PC-9 (cell line): ENCODE data around the gene CFAP61. TPM values are rescaled to one million over a fixed set of nuclear protein-coding genes. Genes with fewer than 3 reads are reported as not detected.

Experiments
- BruUV-seq: library from RNA; stranded (reverse); fragments of 400-500 nt; replicated peaks from 2 replicates; lab custom pipeline; 2021; lab: Mats Ljungman, UMichigan
- CTCF ChIA-PET: fragments of 300-600 bp; sonication (Branson Sonifier 250); formaldehyde crosslinking; loops from one replicate; lab custom pipeline; 2022; ENCODE audit warnings: antibody characterized with exemption; lab: Charles Lee
- POLR2A ChIA-PET: fragments of 300-600 bp; sonication (Branson Sonifier 250); formaldehyde crosslinking; loops from one replicate; lab custom pipeline; 2022; ENCODE audit warnings: antibody characterized with exemption; ENCODE audit not compliant: unreplicated experiment; lab: Charles Lee
- DNase-seq, 2 experiments: peaks; one replicate each; pipeline versions ENCODE4 v3.0.0 to v3.0.0-alpha.2; 2015 to 2022; ENCODE audit warnings: mixed read lengths in 1 of 2
- H2AFZ ChIP-seq: fragments of 200-600 bp; sonication (generic); 2 replicates; pipeline ENCODE4 v1.8.1; 2017; ENCODE audit warnings: antibody characterized with exemption
- H3F3A ChIP-seq: fragments of 200-600 bp; sonication (generic); 2 replicates; pipeline ENCODE4 v1.8.1; 2017; ENCODE audit warnings: antibody characterized with exemption, mild to moderate bottlenecking, low read depth; ENCODE audit not compliant: insufficient read depth
- H3K27ac ChIP-seq: fragments of 200-600 bp; sonication (generic); 2 replicates; pipeline ENCODE4 v1.6.1; 2016; ENCODE audit warnings: mixed run types
- H3K27me3 ChIP-seq: fragments of 200-600 bp; sonication (generic); 2 replicates; pipeline ENCODE4 v1.6.1; 2016; ENCODE audit warnings: low read depth, mixed run types; ENCODE audit not compliant: insufficient read depth
- H3K36me3 ChIP-seq: fragments of 200-600 bp; sonication (generic); 2 replicates; pipeline ENCODE4 v1.6.1; 2016; ENCODE audit warnings: low read depth, mixed run types
- H3K4me1 ChIP-seq: fragments of 200-600 bp; sonication (generic); replicated peaks from 2 replicates; pipeline ENCODE4 v1.6.1; 2016; ENCODE audit warnings: mixed run types; ENCODE audit not compliant: insufficient read depth
- H3K4me2 ChIP-seq: fragments of 200-600 bp; sonication (generic); 2 replicates; pipeline ENCODE4 v1.6.1; 2017; ENCODE audit warnings: mixed run types
- H3K4me3 ChIP-seq: fragments of 200-600 bp; sonication (generic); 2 replicates; pipeline ENCODE4 v1.6.1; 2016; ENCODE audit warnings: mixed run types
- H3K79me2 ChIP-seq: fragments of 200-600 bp; sonication (generic); 2 replicates; pipeline ENCODE4 v1.6.1; 2017; ENCODE audit warnings: low read depth, mixed run types
- H3K9me2 ChIP-seq: fragments of 200-600 bp; sonication (generic); 2 replicates; pipeline ENCODE4 v1.8.1; 2017; ENCODE audit warnings: mild to moderate bottlenecking; ENCODE audit not compliant: insufficient read depth
- H3K9me3 ChIP-seq: fragments of 200-600 bp; sonication (generic); 2 replicates; pipeline ENCODE4 v1.8.1; 2016; ENCODE audit warnings: low read depth; ENCODE audit not compliant: insufficient read depth
- H4K20me1 ChIP-seq: fragments of 200-600 bp; sonication (generic); 2 replicates; pipeline ENCODE4 v1.8.1; 2017; ENCODE audit not compliant: insufficient read depth
- CTCF ChIP-seq: fragments of 200-600 bp; sonication (generic); conservative IDR thresholded peaks from 2 replicates; pipeline ENCODE4 v1.6.1; 2017; ENCODE audit warnings: mixed run types, antibody characterized with exemption, mild to moderate bottlenecking, moderate library complexity
- EZH2 ChIP-seq: fragments of 200-600 bp; sonication (generic); IDR thresholded peaks from 2 replicates; pipeline ENCODE4 v1.8.0; 2017; ENCODE audit warnings: antibody characterized with exemption, low read depth
- intact Hi-C: fragments of 100-400 bp; cut with micrococcal nuclease; formaldehyde crosslinking; loops from one replicate; pipeline ENCODE4 v1.10.0; 2022; ENCODE audit not compliant: unreplicated experiment
- total RNA-seq: library from RNA; stranded (reverse); gene quantifications from 2 replicates; pipeline ENCODE4 v1.2.3, GENCODE V29; 2021

CFAP61 gene
- total RNA-seq, 1 experiment from 2014 or later, result 2.6 TPM

GRCh38 chr20:20367575-20368417, 315.5 kb downstream of the CFAP61 start, which contains the start of gene INSM1:
Gene INSM1 (plus strand): TSS chr20:20368104. CDS start chr20:20368268, 164 bp downstream.
- no peaks in the 10 kb centered on the region for H3F3A ChIP-seq
- no peak for TF ChIP-seq EZH2
- TF ChIP-seq CTCF, result no peak
- no peaks in the 10 kb centered on the region for H3K79me2 ChIP-seq
- no peak for DNase-seq
- no peak within 1 kb of the TSS for H3K4me2 ChIP-seq
- POLR2A ChIA-PET, result interaction anchor here (0.7 kb wide), 1 partner anchor 75 kb away, joined by 8 read pairs; no protein-coding TSS in a partner anchor
- CTCF ChIA-PET, result no interaction called here
- H3K4me1 ChIP-seq, result no peaks in the 10 kb centered on the region
- intact Hi-C loops, result no loop called here
- H4K20me1 ChIP-seq, result no peaks in the 10 kb centered on the region
- BruUV-seq, result no TSS peak
- no peaks in the 10 kb centered on the region for H3K9me2 ChIP-seq
- H2AFZ ChIP-seq, result no peak within 1 kb of the TSS
- H3K36me3 ChIP-seq, result no peaks in the 10 kb centered on the region
- no peak within 1 kb of the TSS for H3K4me3 ChIP-seq
- H3K27me3 ChIP-seq, result no peaks in the 10 kb centered on the region
- no peaks in the 10 kb centered on the region for H3K9me3 ChIP-seq
- no peak within 1 kb of the TSS for H3K27ac ChIP-seq

- Histone ChIP-seq H2AFZ (no peak overlapping the region), H3K79me2 (no peaks in the 10 kb centered on the region), H3K9me3 (no peaks in the 10 kb centered on the region), H4K20me1 (no peaks in the 10 kb centered on the region), H3K4me3 (no peak overlapping the region), H3K4me1 (no peaks in the 10 kb centered on the region), H3K36me3 (no peaks in the 10 kb centered on the region), H3K9me2 (no peaks in the 10 kb centered on the region), H3F3A (no peaks in the 10 kb centered on the region), H3K27ac (no peak overlapping the region), H3K27me3 (peaks cover 5% of the 10 kb centered on the region; the same call in 1 of the 2 replicates), H3K4me2 (no peak overlapping the region)
- DNase-seq, result no peak
- intact Hi-C loops, result no loop called here
- TF ChIP-seq EZH2 (no peak), CTCF (no peak)
- ChIA-PET CTCF (no interaction called here), POLR2A (interaction anchor here (0.7 kb wide), 1 partner anchor 74 kb away, joined by 8 read pairs; no protein-coding TSS in a partner anchor)
- no TSS peak for BruUV-seq
These were observed 316.3 kb downstream of the CFAP61 start for GRCh38 chr20:20368418-20369249.

- ChIA-PET CTCF (no interaction called here), POLR2A (no interaction called here)
- no peaks in the 10 kb centered on the region for H4K20me1 ChIP-seq
- peaks cover 12% of the 10 kb centered on the region for H3K27me3 ChIP-seq
- no peak overlapping the region for H3K27ac ChIP-seq
- no peaks in the 10 kb centered on the region for H3K4me1 ChIP-seq
- H3K36me3 ChIP-seq, result no peaks in the 10 kb centered on the region
- no peaks in the 10 kb centered on the region for H3K9me3 ChIP-seq
- TF ChIP-seq EZH2 (no peak), CTCF (no peak)
- H2AFZ ChIP-seq, result no peak overlapping the region
- no TSS peak for BruUV-seq
- intact Hi-C loops, result no loop called here
- DNase-seq, result no peak
- H3F3A ChIP-seq, result no peaks in the 10 kb centered on the region
- no peaks in the 10 kb centered on the region for H3K79me2 ChIP-seq
- no peak overlapping the region for H3K4me3 ChIP-seq
- no peaks in the 10 kb centered on the region for H3K9me2 ChIP-seq
- H3K4me2 ChIP-seq, result no peak overlapping the region
These were observed 317.1 kb downstream of the CFAP61 start for GRCh38 chr20:20369250-20370093.
